GM19193 (cell line): ENCODE results near the gene DAGLA.

Experiments used
- POLR2A ChIP-seq: IDR thresholded peaks from 4 replicates; pipeline ENCODE4 v1.6.1; 2011; ENCODE audit not compliant: insufficient read depth, insufficient read length; ENCODE audit errors: extremely low read depth

DAGLA gene

GRCh38 chr11:61659413-61660196 is 20.6 kb upstream of the DAGLA start:
- TF ChIP-seq POLR2A = no peak

DNA sequence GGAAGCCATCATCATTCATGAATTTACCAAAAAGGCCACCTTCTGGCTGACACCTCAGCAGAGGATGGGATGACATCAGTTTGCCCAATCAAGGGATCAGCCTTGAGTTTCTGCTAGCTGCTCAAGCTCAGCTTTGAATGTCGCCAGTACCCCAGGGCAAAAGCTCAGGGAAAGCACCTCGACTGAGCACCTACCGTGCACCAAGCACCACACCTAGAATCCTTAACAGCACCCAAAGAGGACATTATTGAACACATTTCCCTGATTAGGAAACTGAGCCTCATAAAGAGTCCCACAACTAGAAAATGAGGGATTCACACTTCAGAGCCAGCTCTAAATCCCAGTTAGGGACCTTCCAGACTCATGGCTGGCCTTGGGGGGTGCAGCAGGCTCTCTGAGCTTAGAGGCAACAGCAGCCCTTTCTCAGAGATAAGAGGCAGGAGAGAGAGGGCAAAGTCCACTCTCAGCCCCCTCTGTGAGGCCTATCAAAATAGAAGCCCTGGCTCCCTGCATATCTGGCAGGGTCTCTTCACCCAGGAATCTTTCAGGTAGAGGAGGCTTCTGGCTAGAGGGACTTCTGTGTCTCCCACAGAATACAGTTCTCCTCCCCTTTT is 13.4 kb upstream of the DAGLA start:
- TF ChIP-seq POLR2A = no peak

DNA sequence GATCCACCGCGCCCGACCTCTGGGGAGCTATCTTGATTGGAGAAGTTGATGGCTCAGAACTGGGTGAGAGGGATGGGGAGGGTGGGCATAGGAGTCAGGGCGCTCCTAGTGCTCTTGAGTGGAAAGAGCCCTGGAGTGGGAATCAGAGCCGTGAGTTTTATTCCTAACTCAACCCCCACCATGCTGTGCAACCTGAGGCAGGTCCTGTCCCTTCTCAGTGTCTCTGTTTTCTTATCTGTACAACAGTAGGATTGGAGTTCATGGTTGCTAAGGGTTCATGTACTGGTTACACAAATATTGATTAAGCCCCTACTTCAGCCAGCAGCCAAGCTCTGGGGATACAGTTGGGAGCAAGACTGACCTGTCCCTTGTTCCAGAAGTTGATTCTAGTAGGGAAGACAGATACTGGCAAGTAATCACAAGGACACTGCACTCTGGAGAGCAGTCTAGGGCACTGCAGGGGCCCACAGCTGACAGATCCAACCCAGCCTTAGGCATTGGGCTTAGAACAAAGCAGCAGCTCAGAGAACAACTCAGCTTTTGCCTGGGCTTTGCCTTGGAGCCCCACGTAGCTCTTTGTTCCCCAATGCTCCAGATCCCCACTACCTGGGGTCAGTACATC is 12.4 kb upstream of the DAGLA start:
- TF ChIP-seq POLR2A = no peak

DNA sequence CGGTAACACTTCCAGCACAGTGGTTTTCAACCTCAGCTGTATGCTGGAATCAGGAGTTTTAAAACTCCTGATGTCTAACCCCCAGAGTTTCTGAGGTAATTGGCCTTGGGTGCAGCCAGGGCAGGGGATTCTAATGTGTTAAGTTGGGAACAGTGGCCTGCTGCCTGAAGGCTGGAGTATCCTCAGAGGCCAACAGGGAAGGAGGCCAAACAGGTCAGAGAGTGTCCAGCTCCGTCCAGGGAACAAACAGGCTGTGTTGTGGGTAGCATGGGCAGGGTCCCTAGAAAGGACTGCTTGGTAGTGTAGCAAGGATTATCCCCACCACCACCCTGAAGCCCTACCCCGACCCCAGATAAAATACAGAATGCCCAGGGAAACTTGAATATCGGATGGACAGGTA is 10.8 kb upstream of the DAGLA start:
- TF ChIP-seq POLR2A = no peak

DNA sequence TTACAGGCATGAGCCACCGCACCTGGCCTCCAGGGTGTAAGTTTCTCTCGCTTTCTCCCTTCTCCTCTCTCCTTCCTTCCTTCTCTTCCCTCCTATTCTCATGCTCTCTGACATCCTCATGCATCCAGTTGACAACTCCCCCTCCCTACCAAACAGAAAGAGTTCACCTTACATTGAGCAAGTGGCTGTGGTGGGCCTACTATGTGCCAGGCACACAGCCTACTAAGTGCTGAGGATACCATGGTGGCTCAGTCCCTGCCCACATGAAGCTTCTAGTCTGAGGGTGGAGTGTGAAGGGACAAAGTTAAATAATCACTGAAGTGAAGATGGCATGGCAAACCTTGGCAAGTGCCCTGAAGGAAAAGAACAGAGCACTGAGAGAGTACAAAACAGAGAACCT is 9.6 kb upstream of the DAGLA start:
- no peak for TF ChIP-seq POLR2A

DNA sequence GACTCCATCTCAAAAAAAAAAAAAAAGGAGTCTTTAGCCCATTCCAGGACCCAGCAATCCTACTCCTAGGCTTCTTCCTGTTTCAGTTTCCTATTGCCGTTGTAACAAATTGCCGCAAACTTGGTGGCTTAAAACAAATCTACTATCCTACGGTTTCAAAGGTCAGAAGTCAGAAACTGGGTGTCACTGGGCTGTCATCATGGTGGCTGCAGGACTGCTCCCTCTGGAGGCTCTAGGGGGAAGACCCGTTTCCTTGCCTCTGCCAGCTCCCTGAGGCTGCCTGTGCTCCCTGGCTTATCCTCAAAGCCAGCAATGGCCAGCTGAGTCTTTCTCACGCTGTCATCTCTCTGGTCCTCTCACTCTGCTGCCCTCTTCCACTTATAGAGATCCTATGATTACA is 8.7 kb upstream of the DAGLA start:
- no peak for TF ChIP-seq POLR2A

DNA sequence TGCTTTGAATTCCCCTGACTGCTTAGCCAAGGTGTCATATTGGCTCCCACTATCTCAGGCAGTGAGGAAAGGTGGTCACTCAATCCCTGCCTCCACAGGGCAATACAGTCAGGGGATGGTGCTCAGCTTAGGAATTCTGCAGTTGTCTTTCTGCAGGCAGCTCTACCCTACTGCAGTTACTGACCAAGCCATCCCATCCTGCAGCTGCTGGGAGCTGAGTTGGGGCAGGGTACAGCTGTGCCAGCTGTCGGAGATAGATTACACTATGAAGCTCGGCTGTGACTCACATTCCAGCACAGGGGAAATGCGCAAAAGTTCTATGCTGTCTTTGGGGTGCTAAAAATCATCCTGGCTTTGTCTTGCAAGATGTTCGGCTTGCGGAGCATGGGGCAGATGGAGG is 4.4 kb upstream of the DAGLA start:
- TF ChIP-seq POLR2A = no peak

GRCh38 chr11:61679296-61679695 is 895 bp upstream of the DAGLA start:
- TF ChIP-seq POLR2A = no peak

- no peak for TF ChIP-seq POLR2A
Measured at GRCh38 chr11:61680622-61681221, 531 bp downstream of the DAGLA start.

- no peak for TF ChIP-seq POLR2A
Measured at GRCh38 chr11:61682093-61682732, 2.0 kb downstream of the DAGLA start.

DNA sequence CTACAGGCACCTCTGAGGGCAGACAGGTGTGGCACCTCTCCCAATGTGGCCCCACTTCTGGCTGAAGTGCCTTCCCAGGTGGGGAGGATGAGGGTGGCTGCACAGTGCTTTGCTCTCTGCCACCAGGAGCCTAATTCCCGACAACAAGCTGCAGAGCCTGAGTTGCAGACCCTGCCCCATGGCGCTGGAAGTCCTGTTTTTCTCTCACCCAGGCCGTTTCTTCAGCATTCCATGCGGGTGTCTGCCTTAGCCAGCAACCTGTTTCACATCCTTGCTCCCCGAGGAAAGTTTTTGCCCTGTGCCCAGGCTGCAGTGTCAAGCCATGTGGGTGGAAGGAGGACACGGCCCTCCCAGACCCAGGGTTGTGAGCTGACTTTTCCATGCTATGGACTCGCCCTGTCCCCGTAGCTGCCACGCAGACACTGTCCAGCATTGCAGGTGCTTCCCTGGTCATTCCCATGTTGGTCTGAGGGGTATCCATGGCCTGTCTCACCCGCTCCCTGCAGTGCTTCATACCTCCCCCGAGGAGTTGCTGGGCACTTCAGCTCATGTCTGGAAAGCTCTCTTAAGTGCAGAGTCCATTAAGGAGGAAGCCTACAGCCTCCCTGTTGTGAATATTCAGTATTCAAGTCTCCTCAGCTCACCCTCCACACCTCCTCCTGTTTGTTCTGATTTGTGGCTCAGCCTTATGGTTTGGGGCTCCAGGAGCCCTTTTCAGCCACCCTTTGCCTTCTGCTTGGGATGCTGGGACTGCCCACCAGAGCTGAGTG is 2.9 kb downstream of the DAGLA start:
- no peak for TF ChIP-seq POLR2A

DNA sequence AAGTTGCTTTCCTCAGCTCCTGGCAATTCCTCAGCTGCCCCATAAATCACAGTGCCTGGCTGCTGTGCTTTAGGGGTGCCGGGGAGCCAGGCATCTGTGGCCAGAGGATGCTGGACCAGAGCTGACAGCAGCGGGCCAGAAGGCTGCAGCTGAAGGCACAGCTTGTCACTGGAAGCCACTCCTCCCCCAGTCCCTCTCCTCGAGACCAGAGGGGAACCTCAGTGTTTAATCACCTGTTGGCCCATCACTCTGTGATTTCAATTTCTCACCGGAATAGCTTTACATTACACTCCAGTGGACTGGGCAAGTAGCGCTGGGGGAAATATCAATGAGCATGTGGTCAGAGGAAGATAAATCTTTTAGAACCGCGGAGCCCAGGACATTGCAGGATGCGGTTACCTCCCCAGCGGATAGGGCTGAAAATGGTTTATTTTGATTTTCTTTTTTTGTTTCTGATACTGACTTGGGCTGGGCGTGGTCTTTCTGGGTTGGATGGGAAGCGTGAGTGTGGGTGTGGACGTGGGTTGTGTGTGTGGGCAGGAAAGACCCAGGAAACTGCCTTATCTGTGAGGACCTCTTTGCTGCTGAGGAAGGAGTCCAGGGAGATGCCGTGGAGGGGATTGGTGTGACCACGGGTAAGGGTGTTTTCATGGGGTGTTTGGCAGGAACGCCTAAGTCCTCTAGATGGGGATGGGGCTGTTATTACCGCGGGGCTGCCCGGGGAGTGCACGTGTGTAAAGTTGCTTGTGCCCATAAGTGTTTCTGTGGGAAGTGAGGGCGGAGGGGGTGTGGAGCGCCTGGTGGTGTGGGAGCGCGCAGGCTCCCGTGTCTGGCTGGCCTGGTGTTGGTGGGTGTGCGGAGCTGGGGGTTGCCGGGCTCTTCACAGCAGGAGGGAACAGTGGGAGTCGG is 4.0 kb downstream of the DAGLA start:
- TF ChIP-seq POLR2A = no peak

DNA sequence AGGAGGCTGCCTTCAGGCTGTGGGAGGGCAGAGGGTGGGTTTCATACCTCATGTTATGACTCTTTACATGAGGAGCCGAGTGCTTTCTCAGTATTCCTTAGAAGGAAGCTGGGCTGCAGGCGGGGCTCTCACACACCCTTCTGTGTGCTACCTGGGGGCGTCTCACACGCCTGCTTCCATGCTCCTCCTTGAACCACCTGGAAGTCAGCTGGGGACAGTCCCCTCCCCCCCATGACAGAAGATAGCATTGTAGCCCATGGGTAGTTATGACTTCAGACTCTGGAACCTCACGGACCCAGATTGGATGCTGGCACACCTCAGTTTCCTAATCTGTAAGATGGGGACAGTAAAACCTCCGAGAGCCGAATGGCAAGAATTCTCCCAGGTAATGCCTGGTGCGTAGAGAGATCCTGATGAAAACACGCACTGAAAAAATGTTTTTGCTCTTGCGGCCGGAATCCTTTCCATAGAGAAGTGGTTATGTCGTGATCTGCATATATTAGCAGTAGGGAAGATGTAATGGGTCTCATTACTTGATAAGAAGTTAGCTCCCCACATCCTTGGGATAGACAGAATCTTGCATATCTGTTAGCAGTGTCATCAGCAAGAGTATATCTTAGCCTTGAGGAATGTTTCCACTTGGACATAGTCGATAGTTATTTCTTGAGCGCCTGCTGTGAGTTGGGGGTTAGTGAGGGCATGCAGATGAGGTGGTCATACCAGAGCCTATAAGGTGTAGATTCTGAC is 4.9 kb downstream of the DAGLA start:
- no peak for TF ChIP-seq POLR2A
